ENCODE data around the gene FCGBP.

FCGBP gene

DNA sequence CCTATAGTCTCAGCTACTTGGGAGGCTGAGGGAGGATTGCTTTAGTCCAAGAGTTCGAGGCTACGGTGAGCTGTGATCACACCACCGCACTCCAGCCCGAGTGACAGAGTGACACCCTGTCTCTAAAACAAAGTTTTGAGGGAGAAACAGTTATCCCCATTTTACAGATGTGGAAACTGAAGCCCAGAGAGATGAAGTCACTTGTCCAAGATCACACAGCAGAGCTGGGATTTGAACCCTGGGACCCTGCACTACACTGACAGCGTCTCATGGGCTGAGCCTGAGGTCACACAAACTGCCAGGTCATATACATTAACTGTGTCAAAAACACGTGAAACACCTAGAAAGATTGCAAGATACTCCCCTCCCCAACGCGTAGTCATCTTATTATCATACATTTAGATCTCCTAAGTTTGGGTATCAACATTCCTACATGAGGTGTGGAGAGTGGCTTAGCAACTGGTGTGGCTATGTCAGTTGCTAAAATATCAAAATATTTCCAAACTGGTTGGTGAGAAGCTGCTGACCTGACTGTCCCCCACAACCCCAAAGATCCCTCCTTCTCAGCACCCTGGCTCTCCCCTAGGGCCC, 8.2 kb downstream of the FCGBP start:
- no peak for DNase-seq (ENCODE audit: extremely low read depth, low read depth)
- no peak for TF ChIP-seq CTCF (IDR thresholded peaks at IDR 0.05; ENCODE audit: low read depth, low read length)

- DNase-seq (ENCODE audit: extremely low read depth, low read depth): no peak
- no peak for TF ChIP-seq CTCF (IDR thresholded peaks at IDR 0.05; ENCODE audit: low read depth, low read length)
Measured at GRCh38 chr19:39924952-39925351, 9.5 kb downstream of the FCGBP start.

GRCh38 chr19:39924389-39924788, 10.0 kb downstream of the FCGBP start:
- no peak for TF ChIP-seq CTCF (IDR thresholded peaks at IDR 0.05; ENCODE audit: low read depth, low read length)
- DNase-seq (ENCODE audit: extremely low read depth, low read depth): no peak

DNA sequence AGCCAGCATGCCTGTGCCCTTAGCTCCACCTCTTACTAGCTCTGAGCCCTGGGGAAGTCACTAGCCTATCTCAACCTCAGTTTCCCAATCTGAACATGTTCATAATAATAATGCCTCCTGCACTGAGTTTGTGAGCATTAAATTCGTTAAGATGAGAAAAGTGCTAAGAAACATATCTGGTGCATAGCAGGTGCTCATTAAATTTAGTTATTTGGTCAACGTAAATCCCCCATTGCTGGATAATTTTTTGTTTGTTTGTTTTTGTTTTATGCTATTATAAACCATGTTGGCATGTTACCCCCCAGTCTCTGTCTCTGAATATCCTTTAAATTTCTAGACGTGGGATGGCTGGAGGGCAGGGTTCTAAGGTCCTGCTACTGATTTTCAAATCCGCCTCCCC, 10.6 kb downstream of the FCGBP start:
- no peak for TF ChIP-seq CTCF (IDR thresholded peaks at IDR 0.05; ENCODE audit: low read depth, low read length)
- DNase-seq (ENCODE audit: extremely low read depth, low read depth): no peak

- TF ChIP-seq CTCF (IDR thresholded peaks at IDR 0.05; ENCODE audit: low read depth, low read length): no peak
- no peak for DNase-seq (ENCODE audit: extremely low read depth, low read depth)
Measured at GRCh38 chr19:39919976-39920375, 14.5 kb downstream of the FCGBP start.

- no peak for DNase-seq (ENCODE audit: extremely low read depth, low read depth)
- no peak for TF ChIP-seq CTCF (IDR thresholded peaks at IDR 0.05; ENCODE audit: low read depth, low read length)
Measured at GRCh38 chr19:39918183-39918651, 16.2 kb downstream of the FCGBP start.

- TF ChIP-seq CTCF (IDR thresholded peaks at IDR 0.05; ENCODE audit: low read depth, low read length): no peak
Measured at GRCh38 chr19:39917561-39918182, 16.8 kb downstream of the FCGBP start.

More at GRCh38 chr19:39917561-39918182, 16.8 kb downstream of the FCGBP start:
- no peak for DNase-seq (ENCODE audit: extremely low read depth, low read depth)
